Measurements from ENCODE around the gene EXOC7. TPM values are rescaled to one million over a fixed set of nuclear protein-coding genes. Genes with fewer than 3 reads are reported as not detected.
A peak's percentile ranks its signal among the peaks of the same experiment; 100 is the strongest.

Gene EXOC7
- polyA plus RNA-seq, 3 donors = 30.7 to 86.5 (median 42.4) TPM

DNA sequence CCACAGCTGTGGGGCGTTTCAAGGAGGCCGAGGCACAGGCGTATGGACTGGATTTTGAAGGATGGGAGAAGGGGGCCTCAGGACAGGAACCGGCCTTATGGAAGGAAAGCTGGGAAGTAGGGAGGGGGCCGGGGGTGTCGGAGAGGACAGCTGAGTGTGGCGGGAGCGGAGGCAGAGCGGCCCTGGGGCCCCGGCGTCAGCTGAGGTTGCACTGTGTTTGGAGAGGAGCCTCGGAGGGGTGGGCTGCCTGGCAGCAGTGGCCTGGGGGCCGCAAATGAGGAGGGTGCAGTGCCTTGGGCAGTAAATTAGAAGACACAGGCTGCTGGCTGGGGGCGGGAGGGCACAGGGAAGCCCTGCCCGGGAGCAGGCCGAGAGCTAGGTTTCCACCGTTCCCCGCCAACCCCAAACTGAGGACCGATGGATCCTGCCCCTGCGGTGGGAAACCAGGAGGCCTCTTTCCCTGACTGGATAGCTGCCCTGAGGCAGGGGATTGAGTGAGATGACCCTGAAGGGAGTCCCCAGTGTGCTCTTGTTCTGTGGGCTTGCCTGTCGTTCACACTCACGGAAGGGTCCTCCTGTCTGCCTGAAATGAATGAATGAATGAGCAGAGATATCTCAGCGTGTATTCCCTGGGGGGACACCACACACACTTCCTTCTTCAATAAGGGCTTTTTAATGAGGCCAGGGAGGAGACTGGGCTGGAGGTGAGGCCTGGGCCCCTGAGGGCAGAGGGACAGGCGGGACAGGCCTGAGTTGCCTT is 19.0 kb upstream of the EXOC7 start:
- no peaks in the 10 kb centered on the region for H3K36me3 Mint-ChIP-seq
- intact Hi-C loops (cut with micrococcal nuclease) = loop anchor here (1.0 to 10.0 kb wide), 5 partner anchors 55 to 282 kb away; no protein-coding TSS in a partner anchor

More for the DNA sequence above, 19.0 kb upstream of the EXOC7 start:
- DNase-seq = no peak
- Histone ChIP-seq H3K9me3 (replicated peaks in 1 of 2; ENCODE audit: control insufficient read depth in 1 of 2, insufficient read depth in 1 of 2, low read length in 2 of 2) (no peaks in the 10 kb centered on the region), H3K4me3 (replicated peaks in 1 of 3; ENCODE audit: low read depth in 2 of 3, low read length in 3 of 3) (no peak overlapping the region), H3K4me2 (replicated peaks; ENCODE audit: extremely low read depth, low read length, poor library complexity, severe bottlenecking) (peak overlapping the region; percentile 83), H3K27me3 (ENCODE audit: control insufficient read depth in 2 of 2, insufficient read depth in 2 of 2, low read length in 2 of 2) (no peaks in the 10 kb centered on the region), H3K4me1 (ENCODE audit: control insufficient read depth in 1 of 2, insufficient read depth in 2 of 2, low read length in 2 of 2) (peaks cover 10 to 20% of the 10 kb centered on the region in 2 donors), H2AFZ (ENCODE audit: insufficient read depth, low read depth, low read length, poor library complexity, severe bottlenecking) (peak overlapping the region; percentile 82), H3K36me3 (replicated peaks in 1 of 2; ENCODE audit: control insufficient read depth in 1 of 2, insufficient read depth in 2 of 2, low read length in 2 of 2) (no peaks in the 10 kb centered on the region), H3K27ac (ENCODE audit: low read depth in 1 of 2, low read length in 2 of 2) (no peak overlapping the region), H3K9ac (ENCODE audit: insufficient read depth, low read length, poor library complexity, severe bottlenecking) (no peak overlapping the region), H3K79me2 (ENCODE audit: insufficient read depth, low read length) (no peaks in the 10 kb centered on the region), H4K20me1 (ENCODE audit: insufficient read depth, low read length) (no peaks in the 10 kb centered on the region)
- peaks cover 8 to 27% (median 16%) of the 10 kb centered on the region in 3 donors for H3K27me3 Mint-ChIP-seq (ENCODE audit: low read depth in 3 of 3)
- peaks cover 11% of the 10 kb centered on the region for H3K4me1 Mint-ChIP-seq
- H3K27ac Mint-ChIP-seq = no peak overlapping the region
- WGBS (ENCODE audit: insufficient coverage) = 94% methylated on average over 20 of the region's 24 CpGs
- peaks cover 0 to 9% (median 2%) of the 10 kb centered on the region in 7 donors for H3K9me3 Mint-ChIP-seq
- TF ChIP-seq CTCF (IDR thresholded peaks at IDR 0.05) = no peak
- peak overlapping the region in 1 of 2 donors; percentile 53 for H3K4me3 Mint-ChIP-seq
